ENCODE data around the gene GLI3.
A peak's percentile ranks its signal among the peaks of the same experiment; 100 is the strongest.

The GLI3 gene

DNA sequence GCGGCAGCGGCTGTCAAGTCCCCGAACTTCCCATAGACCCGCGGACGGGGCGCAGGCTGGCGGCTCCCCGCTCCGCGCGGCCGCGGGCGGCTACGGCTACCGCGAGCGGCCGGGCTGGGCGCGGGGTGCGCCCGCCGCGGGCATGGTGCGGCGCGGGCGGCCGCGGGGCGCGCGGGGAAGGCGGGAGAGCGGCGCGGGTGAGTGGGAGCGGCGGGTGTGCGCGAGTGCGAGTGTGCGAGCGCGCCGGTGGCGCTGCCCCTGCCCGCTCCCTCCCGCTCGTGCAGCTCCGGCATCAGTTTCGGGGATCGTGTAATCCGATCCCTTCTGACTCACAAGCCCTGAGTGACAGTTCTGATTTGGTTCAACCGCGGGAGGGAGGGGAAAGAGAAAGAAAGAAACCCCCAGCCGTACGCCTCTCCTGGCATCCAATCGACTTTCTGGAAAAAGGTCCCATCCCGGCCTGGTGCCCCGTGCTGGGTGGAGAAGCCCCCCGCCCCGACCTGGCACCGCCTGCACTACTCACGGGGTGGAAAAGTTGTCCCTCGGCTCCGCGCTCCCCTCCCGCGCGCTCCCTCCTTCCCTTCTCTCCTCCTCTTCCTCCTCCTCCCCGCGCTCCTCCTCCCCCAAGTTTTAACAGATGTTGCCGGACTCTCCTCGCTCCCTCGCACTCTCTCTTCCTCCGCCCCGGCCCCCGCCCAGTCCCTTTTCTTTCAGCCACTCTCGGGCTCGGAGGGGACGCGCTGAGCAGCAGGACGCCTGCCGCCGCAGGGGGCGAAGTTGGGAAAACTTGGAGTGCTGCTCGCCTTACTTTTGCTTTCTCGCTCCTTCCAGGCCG is at the start of gene GLI3:
TSS of gene GLI3 (minus strand) at position 234 of the 835 bp plus-strand sequence. CDS start 13,956 bp downstream, outside the sequence.
- no peaks in the 10 kb centered on the region for H3K9me3 ChIP-seq (replicated peaks in 1 of 11)
- peak within 1 kb of the TSS; percentile 78 to 88 (median 84) for H3K9ac ChIP-seq
- H3K4me1 ChIP-seq, result peaks cover 22 to 38% (median 31%) of the 10 kb centered on the region in 10 experiments
- H3K27me3 ChIP-seq, result no peaks in the 10 kb centered on the region; a peak in 3 of 22 replicates
- peak within 1 kb of the TSS; percentile 56 to 88 (median 82) for H3K27ac ChIP-seq
- H3K4me3 ChIP-seq, result peak within 1 kb of the TSS; percentile 84 to 92 (median 88)
- peak within 1 kb of the TSS; percentile 80 to 97 (median 95) for H3K4me2 ChIP-seq
- TF ChIP-seq Cebpa-rat (IDR thresholded peaks at IDR 0.05), result no peak
- H3K36me3 ChIP-seq, result no peaks in the 10 kb centered on the region
- peaks cover 0 to 30% (median 14%) of the 10 kb centered on the region in 11 experiments; a peak in 7 of 22 replicates for H4K20me1 ChIP-seq

DNA sequence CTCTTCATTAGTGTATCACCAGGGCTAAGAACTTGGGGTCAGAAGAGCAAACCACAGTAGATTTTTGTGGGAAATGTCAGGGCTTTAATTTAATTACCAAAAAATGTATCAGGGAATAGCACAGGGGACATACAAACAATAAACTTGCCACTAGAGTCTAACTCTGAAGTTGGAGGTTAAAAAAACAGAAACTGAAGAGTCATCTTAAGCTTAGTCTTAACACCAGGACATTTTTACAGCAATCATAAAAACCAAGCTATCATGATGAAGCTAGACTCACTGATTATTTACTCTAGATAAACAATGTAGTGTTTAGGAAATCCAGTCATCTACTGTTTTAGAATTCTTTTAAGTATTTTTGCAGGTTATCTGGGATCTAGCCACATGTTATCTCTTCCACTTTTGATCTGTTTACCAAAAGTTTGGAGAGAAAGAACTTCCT is 48.4 kb upstream of the GLI3 start:
- Histone ChIP-seq H3K9ac (no peak overlapping the region), H3K4me3 (no peak overlapping the region), H3K27ac (no peak overlapping the region), H3K27me3 (no peaks in the 10 kb centered on the region), H3K36me3 (no peaks in the 10 kb centered on the region), H3K9me3 (replicated peaks in 1 of 11) (no peaks in the 10 kb centered on the region), H4K20me1 (no peaks in the 10 kb centered on the region), H3K4me1 (no peaks in the 10 kb centered on the region), H3K4me2 (no peak overlapping the region)
- no peak for TF ChIP-seq Cebpa-rat (IDR thresholded peaks at IDR 0.05)

DNA sequence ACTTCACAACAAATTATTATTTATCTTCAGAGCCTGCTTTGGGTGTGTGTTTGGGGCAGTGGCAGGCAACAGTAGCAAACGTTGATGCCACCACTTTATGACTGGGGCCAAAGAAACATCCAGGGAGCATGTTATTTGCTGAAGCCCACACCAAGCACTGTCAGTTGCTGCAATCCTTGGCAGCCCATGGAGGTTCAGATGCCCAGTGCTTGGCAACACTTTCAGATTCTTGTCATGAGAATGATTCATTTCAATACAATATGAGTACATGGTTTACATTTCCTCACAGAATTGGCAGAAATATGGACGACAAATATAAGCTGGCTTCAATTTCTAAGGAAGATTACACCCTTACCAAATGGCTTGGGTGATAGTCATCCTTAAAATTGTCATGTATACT is 46.5 kb upstream of the GLI3 start:
- TF ChIP-seq Cebpa-rat (IDR thresholded peaks at IDR 0.05), result no peak
- Histone ChIP-seq H3K4me1 (peaks cover 0 to 5% (median 0%) of the 10 kb centered on the region in 10 experiments; a peak in 6 of 20 replicates), H4K20me1 (no peaks in the 10 kb centered on the region), H3K9ac (no peak overlapping the region), H3K9me3 (replicated peaks in 1 of 11) (no peaks in the 10 kb centered on the region), H3K4me2 (no peak overlapping the region), H3K36me3 (no peaks in the 10 kb centered on the region), H3K27ac (no peak overlapping the region), H3K27me3 (no peaks in the 10 kb centered on the region), H3K4me3 (no peak overlapping the region)

DNA sequence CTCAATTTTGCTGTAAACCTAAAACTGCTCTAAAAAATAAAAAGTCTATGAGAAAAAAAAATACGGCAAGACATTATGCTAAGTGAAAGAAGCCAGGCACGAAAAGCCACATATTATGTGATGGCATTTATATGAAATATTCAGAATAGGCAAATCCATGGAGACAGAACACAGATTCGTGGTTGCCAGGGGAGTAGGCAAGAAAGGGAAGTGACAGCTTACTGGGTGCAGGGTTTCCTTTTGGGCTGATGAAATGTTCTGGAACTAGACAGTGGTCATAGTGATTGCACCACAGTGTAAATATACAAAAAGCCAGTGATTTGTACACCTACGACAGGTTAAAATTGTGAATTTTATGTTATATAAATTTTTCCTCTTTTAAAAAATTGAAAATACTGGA is 41.3 kb upstream of the GLI3 start:
- Histone ChIP-seq H3K27ac (peak overlapping the region in 2 of 11 experiments; percentile 14 to 37; a peak in 1 of 22 replicates), H4K20me1 (no peaks in the 10 kb centered on the region), H3K27me3 (no peaks in the 10 kb centered on the region), H3K4me2 (peak overlapping the region in 7 of 11 experiments; percentile 11 to 54 (median 35); a peak in 11 of 22 replicates), H3K9ac (no peak overlapping the region), H3K4me1 (peaks cover under 1 to 38% (median 13%) of the 10 kb centered on the region in 10 experiments; a peak in 16 of 20 replicates), H3K4me3 (no peak overlapping the region), H3K9me3 (replicated peaks in 1 of 11) (no peaks in the 10 kb centered on the region), H3K36me3 (no peaks in the 10 kb centered on the region)
- TF ChIP-seq Cebpa-rat (IDR thresholded peaks at IDR 0.05), result no peak

DNA sequence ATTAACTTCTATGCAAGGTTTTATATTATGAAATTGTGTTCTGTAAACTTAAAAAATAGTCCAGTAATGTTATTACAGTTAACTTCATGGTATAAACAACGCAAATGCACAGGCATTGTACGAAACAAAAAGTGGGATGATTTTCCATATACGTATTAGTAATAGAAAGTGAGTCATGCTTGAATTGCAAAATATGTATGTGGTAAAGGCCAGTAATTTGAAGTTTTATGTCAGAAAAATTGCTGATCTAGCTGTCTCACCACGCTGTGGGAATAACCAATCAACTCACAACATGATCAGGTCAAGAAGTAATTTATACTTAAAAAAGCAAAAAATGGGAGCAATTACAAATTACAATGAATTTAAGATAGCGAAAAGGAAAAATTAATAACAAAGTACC is 37.0 kb upstream of the GLI3 start:
- peaks cover 29 to 66% (median 41%) of the 10 kb centered on the region in 10 experiments for H3K4me1 ChIP-seq
- H3K4me2 ChIP-seq, result peak overlapping the region in 5 of 11 experiments; percentile 11 to 76 (median 51); a peak in 4 of 22 replicates
- no peak overlapping the region; a peak in 1 of 22 replicates for H3K27ac ChIP-seq
- H3K27me3 ChIP-seq, result no peaks in the 10 kb centered on the region
- no peak for TF ChIP-seq Cebpa-rat (IDR thresholded peaks at IDR 0.05)
- H3K9me3 ChIP-seq (replicated peaks in 1 of 11), result no peaks in the 10 kb centered on the region
- H3K9ac ChIP-seq, result no peak overlapping the region
- no peak overlapping the region for H3K4me3 ChIP-seq
- no peaks in the 10 kb centered on the region for H3K36me3 ChIP-seq
- no peaks in the 10 kb centered on the region for H4K20me1 ChIP-seq

DNA sequence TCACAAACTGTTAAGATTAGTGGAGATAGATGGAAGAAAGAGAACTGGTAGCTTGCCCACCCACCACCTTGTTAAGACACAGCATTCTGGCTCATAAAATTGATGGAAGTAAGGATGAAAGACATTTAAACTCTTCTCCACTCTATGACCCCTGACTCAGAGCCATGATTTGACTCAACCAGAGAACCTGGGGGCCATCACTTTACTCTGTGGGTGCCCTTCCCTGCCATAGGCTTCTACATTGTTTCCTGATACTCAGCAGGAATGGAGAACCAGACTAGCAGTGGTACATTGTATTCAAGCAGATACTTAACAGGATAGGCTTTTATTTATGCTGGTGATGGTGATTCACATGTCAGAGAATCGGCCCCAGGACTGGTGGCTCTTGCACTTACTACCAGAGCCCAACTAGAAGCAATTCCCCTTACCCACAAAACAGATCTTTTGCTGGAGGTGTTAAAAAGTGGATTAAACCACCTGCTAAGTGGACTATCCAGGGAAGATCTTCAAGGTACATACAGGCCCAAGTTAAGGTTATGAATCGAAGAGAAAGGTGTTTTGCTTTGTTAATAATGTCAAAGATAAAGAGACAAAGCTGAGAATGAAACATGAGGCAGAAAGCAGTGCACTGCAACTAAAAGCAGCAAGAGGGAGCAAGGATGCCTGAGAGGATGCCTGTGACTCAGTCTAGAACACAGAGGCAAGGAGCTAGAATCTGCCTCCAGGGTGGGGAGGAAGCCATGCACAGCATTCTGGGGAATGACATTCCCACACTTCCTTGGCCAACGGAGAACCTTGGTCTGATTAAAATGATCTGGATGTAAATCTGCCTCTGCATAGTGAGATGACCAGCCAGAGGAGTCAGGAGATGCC is 36.0 kb upstream of the GLI3 start:
- Histone ChIP-seq H3K4me3 (no peak overlapping the region), H3K4me1 (peaks cover 37 to 64% (median 43%) of the 10 kb centered on the region in 10 experiments), H3K9ac (no peak overlapping the region), H3K27me3 (no peaks in the 10 kb centered on the region), H3K27ac (no peak overlapping the region), H4K20me1 (no peaks in the 10 kb centered on the region), H3K9me3 (replicated peaks in 1 of 11) (no peaks in the 10 kb centered on the region), H3K36me3 (no peaks in the 10 kb centered on the region), H3K4me2 (peak overlapping the region; percentile 1 to 79 (median 74); a peak in 15 of 22 replicates)
- TF ChIP-seq Cebpa-rat (IDR thresholded peaks at IDR 0.05), result no peak

DNA sequence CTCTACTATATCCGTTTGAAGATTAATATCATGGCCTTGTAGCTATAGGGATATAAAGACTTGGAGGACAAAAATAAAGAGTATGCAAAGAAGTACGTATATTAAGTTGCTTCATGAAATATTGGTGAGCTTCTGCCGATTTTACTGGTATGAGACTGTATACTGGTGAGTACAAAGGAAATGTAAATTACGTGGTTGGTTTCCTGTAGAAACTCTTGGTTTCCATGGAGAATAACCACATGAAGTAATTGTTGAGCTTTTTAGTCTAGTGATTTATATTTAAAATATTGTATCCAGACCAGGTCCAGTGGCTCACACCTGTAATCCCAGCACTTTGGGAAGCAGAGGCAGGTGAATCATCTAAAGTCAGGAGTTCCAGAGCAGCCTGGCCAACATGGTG is 32.2 kb upstream of the GLI3 start:
- no peak overlapping the region; a peak in 1 of 22 replicates for H3K27ac ChIP-seq
- no peak overlapping the region for H3K9ac ChIP-seq
- H3K4me3 ChIP-seq, result no peak overlapping the region
- no peaks in the 10 kb centered on the region for H3K9me3 ChIP-seq (replicated peaks in 1 of 11)
- no peaks in the 10 kb centered on the region for H3K27me3 ChIP-seq
- no peaks in the 10 kb centered on the region for H4K20me1 ChIP-seq
- H3K36me3 ChIP-seq, result no peaks in the 10 kb centered on the region
- no peak for TF ChIP-seq Cebpa-rat (IDR thresholded peaks at IDR 0.05)
- H3K4me2 ChIP-seq, result peak overlapping the region; percentile 54 to 73 (median 59); a peak in 21 of 22 replicates
- peaks cover 36 to 45% (median 41%) of the 10 kb centered on the region in 10 experiments for H3K4me1 ChIP-seq

DNA sequence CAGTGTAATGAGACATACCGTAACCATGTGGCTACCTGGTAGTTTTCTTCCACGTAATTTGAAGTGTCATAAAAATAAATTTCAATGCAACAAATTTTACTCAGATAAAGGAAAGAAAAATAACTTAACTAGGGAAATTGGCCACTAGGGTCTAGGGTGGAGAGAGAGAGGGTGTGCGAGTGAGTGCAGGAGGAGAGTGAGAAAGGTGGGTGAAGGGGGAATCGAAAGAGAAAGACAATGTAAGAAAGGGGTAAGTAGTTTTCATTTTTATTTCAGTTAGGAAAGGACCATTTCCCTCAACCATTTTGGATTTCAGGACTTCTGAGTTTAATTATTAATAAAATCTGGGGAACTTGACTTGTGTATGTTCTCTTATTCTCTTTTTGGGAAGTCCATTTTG is 27.7 kb upstream of the GLI3 start:
- no peaks in the 10 kb centered on the region for H3K9me3 ChIP-seq (replicated peaks in 1 of 11)
- TF ChIP-seq Cebpa-rat (IDR thresholded peaks at IDR 0.05), result no peak
- H4K20me1 ChIP-seq, result no peaks in the 10 kb centered on the region
- peaks cover 10 to 18% (median 14%) of the 10 kb centered on the region in 10 experiments for H3K4me1 ChIP-seq
- no peak overlapping the region for H3K9ac ChIP-seq
- H3K27ac ChIP-seq, result no peak overlapping the region
- H3K27me3 ChIP-seq, result no peaks in the 10 kb centered on the region
- H3K36me3 ChIP-seq, result no peaks in the 10 kb centered on the region
- no peak overlapping the region for H3K4me3 ChIP-seq
- no peak overlapping the region for H3K4me2 ChIP-seq

DNA sequence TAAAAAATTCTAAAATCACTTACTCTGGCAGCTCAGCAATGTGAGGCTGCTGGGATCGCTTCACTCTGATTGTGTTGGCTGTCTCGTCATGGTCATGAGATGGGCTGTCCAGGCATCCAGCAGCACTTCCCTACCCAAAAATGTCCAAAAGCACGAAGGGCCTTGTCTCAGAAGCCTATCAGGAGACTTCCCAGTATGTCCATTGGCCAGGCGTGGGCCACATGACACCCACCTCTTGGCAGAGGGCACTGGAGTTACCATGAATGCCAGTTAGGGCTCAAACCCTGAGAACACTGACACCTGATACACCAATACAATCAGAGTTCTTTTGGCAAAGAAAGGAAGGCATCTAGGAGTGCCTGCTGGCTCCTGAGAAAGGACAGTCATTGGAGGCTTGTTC is 27.0 kb upstream of the GLI3 start:
- Histone ChIP-seq H3K4me3 (no peak overlapping the region), H3K27me3 (no peaks in the 10 kb centered on the region), H3K4me2 (no peak overlapping the region), H3K9ac (no peak overlapping the region), H4K20me1 (no peaks in the 10 kb centered on the region), H3K9me3 (replicated peaks in 1 of 11) (no peaks in the 10 kb centered on the region), H3K36me3 (no peaks in the 10 kb centered on the region), H3K27ac (no peak overlapping the region), H3K4me1 (peaks cover 3 to 11% (median 7%) of the 10 kb centered on the region in 10 experiments)
- TF ChIP-seq Cebpa-rat (IDR thresholded peaks at IDR 0.05), result no peak

Measured in BLaER1 treated with 17β-estradiol and CSF1 and Interleukin-3, amounts not matched to agents 10 nM and 100 nM (cell line).